NCI-H82 (cell line): ENCODE measurements around the gene ESRP2.

Source experiments
- DNase-seq: peaks from one replicate; lab custom pipeline; 2025; lab: John Stamatoyannopoulos, UW

Gene ESRP2

GRCh38 chr16:68263559-68264127 lies 27.7 kb upstream of the ESRP2 start:
- DNase-seq: no peak

GRCh38 chr16:68259007-68259825 lies 23.3 kb upstream of the ESRP2 start:
- DNase-seq: no peak

GRCh38 chr16:68257906-68258800 lies 22.2 kb upstream of the ESRP2 start:
- DNase-seq: no peak

- peak; percentile 12 for DNase-seq
These were observed 21.5 kb upstream of the ESRP2 start for GRCh38 chr16:68257251-68257905.

GRCh38 chr16:68255712-68256111 lies 19.8 kb upstream of the ESRP2 start:
- no peak for DNase-seq

GRCh38 chr16:68253721-68254120 lies 17.8 kb upstream of the ESRP2 start:
- no peak for DNase-seq

GRCh38 chr16:68252383-68252782 lies 16.5 kb upstream of the ESRP2 start:
- no peak for DNase-seq

GRCh38 chr16:68251832-68252231 lies 15.9 kb upstream of the ESRP2 start:
- DNase-seq: no peak

- DNase-seq: no peak
These were observed 15.0 kb upstream of the ESRP2 start for GRCh38 chr16:68250951-68251350.

GRCh38 chr16:68249371-68249770 lies 13.4 kb upstream of the ESRP2 start:
- DNase-seq: no peak

- DNase-seq: no peak
These were observed 12.0 kb upstream of the ESRP2 start for GRCh38 chr16:68247932-68248331.

GRCh38 chr16:68247400-68247799 lies 11.5 kb upstream of the ESRP2 start:
- no peak for DNase-seq

- DNase-seq: no peak
These were observed 10.7 kb upstream of the ESRP2 start for GRCh38 chr16:68246666-68247065.

GRCh38 chr16:68246121-68246520 lies 10.2 kb upstream of the ESRP2 start:
- no peak for DNase-seq

GRCh38 chr16:68244903-68245853 lies 9.3 kb upstream of the ESRP2 start, which contains the start of gene PLA2G15:
TSS of gene PLA2G15 (plus strand) at chr16:68245373. CDS start at chr16:68245427, 54 bp downstream.
- peak; percentile 94 for DNase-seq

- peak; percentile 13 for DNase-seq
These were observed 8.6 kb upstream of the ESRP2 start for GRCh38 chr16:68244481-68244902.

- no peak for DNase-seq
These were observed 7.3 kb upstream of the ESRP2 start for GRCh38 chr16:68242926-68243858.

GRCh38 chr16:68242085-68242484 lies 6.2 kb upstream of the ESRP2 start:
- no peak for DNase-seq

- DNase-seq: no peak
These were observed 2.1 kb upstream of the ESRP2 start for GRCh38 chr16:68238029-68238345.
